GM19324 (cell line): ENCODE measurements around the gene CSH1.
"Not testable (repeated sequence)": the region's sequence is repeated elsewhere in the genome, so short reads cannot be mapped to it uniquely, and the experiment has no call there.

Experiments used
- ATAC-seq: cut with Tn5 transposase; IDR thresholded peaks from one replicate; pipeline ENCODE4 v1.9.1; 2021; ENCODE audit warnings: mild to moderate bottlenecking, moderate library complexity; ENCODE audit not compliant: unreplicated experiment, low FRiP score

Gene CSH1

DNA sequence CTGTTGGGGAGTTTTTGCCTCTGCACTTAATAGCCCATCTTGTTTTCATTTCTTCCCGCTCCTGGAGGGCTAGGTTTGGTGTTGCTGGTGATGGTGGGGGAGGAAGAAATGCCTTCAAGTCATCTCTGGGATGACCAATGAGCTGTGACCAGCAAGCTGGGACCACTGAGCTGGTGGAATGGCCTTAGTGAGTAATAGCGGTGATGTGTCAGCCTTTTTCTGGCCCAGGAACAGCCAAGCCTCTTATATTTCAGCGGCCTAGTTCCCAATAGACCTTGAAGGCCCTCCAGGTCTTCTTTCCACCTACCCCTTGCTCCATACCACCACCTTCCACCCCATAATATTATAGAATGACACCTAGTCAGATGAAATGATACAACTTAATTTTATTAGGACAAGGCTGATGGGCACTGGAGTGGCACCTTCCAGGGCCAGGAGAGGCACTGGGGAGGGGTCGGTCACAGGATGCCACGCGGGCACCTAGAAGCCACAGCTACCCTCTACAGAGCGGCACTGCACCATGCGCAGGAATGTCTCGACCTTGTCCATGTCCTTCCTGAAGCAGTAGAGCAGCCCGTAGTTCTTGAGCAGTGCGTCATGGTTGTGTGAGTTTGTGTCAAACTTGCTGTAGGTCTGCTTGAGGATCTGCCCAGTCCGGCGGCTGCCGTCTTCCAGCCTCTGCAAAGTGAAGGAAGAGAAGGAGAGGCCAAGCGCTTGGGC is 24.6 kb downstream of the CSH1 start:
- not testable (repeated sequence) for ATAC-seq

DNA sequence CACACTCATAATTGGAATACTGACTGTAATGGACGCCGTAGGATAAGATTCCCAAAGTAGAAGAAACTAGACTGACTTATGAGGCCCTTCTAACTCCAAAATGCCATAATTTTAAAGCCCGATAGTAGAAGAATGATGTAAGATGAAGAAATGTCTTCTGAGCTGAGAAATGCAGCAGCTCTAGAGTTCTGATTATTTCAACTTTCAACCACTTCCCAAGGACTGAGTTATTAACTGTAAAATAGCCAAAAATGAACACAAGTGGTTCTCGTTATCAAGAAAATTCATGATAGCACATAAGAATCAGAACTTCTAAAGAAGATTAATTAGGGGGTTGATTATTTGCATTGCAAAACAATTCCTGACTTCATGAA is 26.1 kb downstream of the CSH1 start:
- not testable (repeated sequence) for ATAC-seq

DNA sequence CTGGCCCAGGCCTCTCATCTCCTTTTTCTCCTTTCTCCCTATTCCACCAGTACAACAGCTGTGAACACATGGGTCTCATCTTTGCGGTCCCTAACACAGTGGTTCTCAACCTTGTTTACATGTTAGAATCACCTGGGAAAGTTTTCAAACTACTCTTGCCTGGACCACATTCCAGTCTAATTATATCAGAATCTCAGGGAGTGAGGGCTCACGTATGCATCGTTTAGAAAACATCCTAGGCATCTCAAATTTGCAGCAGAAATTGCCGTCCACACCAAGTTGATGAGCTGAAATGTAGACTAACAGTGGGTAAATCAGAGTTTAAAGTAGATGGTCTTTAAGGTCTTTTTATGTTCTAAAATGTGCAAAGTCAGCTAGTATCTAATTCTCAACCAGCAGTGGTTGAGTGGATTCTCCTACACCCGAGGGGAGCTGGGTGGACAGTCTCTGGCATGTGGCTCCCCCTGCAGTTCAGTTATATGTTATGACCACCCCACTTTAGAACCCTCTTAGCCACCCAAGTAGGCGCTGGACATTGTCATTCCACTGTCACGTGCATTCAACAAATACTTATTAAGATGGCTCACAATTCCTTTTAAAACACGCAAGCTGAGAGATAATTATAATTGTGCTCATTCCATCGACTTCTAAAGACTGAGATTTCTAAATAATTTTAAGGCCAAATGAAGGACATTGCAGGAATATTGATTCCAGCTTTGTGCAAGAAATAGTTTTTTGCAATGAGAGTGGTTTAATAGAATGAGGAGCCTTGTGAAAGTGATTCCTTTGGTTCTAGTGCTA is 26.7 kb downstream of the CSH1 start:
- ATAC-seq: not testable (repeated sequence)

DNA sequence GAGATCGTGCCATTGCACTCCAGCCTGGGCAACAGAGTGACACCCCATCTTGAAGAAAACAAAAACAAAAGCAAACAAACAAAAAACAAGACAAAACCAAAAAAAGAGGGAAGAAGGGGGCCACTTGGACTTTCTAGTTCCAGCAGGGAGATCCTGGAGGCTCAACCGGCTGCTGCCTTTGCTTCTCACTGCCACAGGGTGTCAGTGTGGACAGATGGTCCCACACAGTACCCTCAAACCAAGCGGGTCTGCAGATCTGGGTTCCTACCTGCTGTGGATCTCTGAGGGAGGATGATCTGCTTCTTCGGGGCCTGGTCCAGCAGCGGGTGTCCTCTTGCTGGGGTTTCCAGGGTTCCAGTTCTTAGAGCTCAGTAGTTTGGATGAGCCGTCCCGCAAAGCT is 29.7 kb downstream of the CSH1 start:
- not testable (repeated sequence) for ATAC-seq

DNA sequence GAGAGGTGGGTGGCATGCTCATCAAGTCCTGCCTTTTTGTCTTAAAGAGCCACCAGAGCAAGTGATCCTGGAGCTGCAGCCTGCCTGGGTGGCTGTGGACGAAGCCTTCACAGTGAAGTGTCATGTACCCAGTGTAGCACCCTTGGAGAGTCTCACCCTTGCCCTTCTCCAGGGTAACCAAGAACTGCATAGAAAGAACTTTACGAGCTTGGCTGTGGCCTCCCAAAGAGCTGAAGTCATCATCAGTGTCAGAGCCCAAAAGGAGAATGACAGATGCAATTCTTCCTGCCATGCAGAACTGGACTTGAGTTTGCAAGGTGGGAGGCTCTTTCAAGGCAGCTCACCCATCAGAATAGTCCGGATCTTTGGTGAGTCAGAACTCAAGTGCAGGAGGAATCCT is 37.1 kb downstream of the CSH1 start:
- no peak for ATAC-seq

DNA sequence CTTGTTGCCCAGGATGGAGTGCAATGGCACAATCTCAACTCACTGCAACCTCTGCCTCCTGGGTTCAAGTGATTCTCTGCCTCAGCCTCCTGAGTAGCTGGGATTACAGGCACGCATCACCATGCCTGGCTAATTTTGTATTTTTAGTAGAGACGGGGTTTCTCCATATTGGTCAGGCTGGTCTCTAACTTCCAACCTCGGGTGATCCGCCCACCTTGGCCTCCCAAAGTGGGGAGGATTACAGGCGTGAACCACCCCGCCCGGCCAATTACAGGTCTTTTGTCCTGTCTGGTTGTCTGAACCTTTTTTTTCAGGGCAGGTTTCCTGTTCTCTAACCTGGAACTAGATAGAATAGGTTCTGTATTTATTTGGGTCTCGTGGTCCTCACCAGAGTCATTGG is 39.9 kb downstream of the CSH1 start:
- ATAC-seq: not testable (repeated sequence)

DNA sequence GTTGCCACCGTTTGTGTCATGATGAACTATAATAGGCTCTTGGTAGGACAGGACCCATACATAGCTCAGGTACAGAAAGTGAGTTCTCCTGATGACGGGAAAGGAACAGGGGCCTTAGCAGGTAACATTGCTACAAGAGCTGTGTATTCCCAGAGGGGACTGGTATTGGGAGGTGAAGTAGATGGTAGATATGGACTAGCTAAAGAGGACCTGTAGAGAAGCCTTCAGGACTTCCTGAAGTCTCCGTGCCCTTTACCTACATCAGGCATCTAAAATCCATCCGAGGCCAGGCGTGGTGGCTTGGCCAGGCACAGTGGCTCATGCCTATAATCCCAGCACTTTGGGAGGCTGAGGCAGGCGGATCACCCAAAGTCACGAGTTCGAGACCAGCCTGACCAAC is 41.2 kb downstream of the CSH1 start:
- ATAC-seq: no peak

DNA sequence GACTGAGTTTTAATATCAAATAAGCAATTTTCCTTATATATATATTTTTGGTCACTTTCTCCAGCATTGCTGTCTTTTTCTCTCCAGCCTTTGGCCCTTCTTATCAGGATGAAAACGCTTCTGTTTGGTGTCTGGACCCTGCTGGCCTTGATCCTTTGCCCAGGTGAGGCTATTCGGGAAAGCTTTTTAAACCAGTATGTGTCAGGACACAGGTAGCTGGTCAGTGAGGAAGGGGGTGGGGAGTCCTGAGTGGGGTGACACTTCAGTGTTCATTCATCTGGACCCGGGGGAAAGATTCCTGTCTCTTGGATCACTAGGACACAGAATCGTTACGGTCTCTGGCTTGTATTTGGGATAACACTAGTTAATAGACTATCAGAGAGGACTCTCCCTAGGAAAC is 41.7 kb downstream of the CSH1 start:
- ATAC-seq: no peak

DNA sequence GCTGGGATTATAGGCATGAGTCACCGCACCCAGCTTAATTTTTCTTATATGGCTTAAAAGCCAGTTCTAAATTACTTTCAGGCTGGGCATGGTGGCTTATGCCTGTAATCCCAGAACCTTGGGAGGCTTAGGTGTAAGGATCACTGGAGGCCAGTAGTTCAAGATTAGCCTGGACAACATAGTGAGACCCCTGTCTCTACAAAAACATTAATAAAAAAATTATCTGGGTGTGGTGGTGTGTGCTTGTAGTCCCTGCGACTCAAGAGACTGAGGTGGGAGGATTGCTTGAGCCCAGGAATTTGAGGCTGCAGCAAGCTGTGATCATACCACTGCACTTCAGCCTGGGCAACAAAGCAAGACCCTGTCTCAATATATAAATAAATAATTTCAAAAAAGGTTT is 43.1 kb downstream of the CSH1 start:
- ATAC-seq: no peak

DNA sequence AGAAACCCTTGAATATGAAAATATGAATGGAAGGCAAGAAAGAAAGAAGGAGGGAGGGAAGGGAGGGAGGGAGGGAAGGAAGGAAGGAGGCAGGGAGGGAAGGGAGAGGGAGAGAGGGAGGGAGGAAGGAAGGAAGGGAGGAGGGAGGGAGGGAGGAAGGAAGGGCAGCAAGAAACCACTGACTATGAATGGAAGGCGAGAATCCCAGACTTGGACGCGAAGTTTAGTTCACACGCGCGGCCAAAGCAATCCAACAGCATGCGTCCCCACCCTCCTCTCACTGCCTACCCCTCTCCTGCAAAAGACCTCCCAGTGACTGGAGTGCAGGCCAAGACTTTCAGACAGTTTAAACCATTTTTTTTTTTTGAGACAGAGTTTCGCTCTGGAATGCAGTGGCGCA is 46.0 kb downstream of the CSH1 start:
- no peak for ATAC-seq

DNA sequence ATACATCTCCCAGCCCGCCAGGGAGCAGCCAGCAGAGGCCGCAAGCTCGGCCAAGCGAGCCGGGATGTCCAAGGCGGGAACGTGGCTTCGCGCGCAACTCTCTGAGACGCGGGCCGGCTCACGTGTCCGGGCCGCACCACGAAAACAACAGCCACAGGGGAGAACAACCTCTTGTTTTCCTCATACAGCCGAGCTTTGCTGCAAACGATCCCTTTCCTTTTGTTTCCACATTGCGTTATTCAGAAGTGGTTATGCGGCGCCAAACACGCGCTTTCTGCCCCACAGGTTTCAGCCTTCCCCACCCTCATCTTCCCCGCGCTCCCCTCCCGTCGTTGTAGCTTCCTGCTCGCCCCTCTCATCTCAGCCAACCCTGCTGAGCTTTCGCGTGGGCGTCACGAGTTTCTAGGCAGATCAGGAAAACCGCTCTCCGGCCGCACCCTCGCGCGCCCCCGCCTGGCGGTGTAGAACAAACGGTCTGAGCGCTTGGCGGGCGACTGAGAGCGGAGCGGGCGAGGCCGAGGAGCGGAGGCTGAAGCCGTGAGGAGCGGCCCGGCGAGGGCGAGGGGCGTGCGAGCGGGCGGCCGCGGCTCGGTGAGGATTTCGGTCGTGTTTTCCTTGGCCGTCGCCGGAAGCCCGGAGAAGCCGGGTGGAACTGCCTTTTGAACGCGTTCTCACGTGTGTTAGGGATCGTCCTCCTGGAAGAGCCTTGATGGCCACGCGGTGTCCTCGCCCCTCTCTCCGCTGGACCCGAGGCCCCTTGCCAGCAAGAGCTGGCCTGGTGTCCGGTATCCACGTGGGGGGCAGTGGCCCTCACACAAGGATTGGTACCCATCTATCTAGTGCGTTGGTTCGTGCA is 47.3 kb downstream of the CSH1 start:
- peak; percentile 68 for ATAC-seq

DNA sequence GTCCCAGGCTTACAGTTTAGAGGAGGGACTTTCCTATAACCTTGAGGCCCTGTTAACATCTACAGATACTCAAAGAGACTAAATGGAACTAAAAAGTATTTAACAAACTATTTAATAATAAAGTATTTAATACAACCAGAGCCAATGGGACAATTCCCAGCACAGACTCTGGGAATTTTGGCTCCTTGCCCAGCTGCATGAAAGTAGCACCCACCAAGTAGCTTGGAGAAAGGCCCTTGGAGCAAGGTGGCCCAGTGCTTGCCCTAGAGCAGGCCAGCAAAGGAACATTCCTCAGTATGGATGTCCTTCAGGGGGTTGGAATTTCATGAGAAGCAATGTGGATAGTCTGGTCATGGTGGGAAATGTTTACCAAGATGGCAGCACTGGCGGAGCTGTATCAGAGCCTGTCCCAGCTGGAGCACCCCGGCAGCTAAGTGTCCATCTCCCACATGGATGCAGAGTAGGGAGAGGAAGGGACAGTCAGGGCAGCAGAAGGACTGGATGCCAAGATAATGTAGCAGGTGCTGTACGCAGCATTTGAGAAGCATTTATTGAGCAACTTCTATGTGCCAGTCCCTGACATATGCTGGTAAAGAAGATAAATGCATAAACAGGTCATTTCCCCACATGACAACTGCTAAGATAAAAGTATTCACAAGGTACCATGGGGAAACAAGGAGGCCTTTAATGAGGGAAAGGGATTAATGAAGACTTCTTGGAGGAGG is 48.7 kb downstream of the CSH1 start:
- no peak for ATAC-seq

DNA sequence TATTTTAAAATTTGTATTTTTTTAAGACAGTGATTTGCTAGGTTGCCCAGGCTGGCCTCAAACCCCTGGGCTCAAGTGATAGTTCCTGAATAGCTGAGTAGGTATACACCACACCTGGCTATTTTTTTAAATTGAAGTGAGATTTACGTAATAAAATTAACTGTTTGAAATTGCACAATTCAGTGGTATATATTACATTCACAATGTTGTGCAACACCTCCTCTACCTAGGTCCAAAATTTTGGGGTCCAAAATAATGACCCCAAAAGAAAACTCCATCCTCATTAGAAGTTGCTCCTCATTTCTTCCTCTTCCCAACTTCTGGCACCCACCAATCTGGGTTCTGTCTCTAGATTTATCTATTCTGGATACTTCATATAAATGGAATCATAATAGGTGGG is 50.9 kb downstream of the CSH1 start:
- no peak for ATAC-seq
